Measurements from ENCODE around the gene RPS6KA5.
"Not testable (repeated sequence)": the region's sequence is repeated elsewhere in the genome, so short reads cannot be mapped to it uniquely, and the experiment has no call there.

DNA sequence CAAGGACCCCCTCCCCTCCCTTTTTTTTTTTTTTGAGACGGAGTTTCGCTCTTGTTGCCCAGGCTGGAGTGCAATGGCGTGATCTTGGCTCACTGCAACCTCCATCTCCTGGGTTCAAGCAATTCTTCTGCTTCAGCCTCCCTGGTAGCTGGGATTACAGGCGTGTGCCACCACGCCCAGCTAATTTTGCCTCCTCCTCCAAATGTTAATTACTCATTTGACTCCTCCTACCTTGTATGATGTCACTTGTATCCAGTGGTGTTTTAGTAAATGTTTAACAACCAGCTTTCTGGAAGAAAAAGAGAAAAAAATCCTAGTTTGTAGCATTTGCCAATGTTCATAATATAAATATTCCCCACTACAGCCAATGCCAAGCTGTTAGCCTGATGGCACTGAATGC, 37.2 kb upstream of the RPS6KA5 start:
- TF ChIP-seq, protein P1, sequence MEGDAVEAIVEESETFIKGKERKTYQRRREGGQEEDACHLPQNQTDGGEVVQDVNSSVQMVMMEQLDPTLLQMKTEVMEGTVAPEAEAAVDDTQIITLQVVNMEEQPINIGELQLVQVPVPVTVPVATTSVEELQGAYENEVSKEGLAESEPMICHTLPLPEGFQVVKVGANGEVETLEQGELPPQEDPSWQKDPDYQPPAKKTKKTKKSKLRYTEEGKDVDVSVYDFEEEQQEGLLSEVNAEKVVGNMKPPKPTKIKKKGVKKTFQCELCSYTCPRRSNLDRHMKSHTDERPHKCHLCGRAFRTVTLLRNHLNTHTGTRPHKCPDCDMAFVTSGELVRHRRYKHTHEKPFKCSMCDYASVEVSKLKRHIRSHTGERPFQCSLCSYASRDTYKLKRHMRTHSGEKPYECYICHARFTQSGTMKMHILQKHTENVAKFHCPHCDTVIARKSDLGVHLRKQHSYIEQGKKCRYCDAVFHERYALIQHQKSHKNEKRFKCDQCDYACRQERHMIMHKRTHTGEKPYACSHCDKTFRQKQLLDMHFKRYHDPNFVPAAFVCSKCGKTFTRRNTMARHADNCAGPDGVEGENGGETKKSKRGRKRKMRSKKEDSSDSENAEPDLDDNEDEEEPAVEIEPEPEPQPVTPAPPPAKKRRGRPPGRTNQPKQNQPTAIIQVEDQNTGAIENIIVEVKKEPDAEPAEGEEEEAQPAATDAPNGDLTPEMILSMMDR (conservative IDR thresholded peaks at IDR 0.05 in 1 of 2, IDR thresholded peaks at IDR 0.05 in 1 of 2; ENCODE audit: low read depth in 1 of 2, low read length in 2 of 2): not testable (repeated sequence)
- TF ChIP-seq EZH2 (IDR thresholded peaks at IDR 0.05; ENCODE audit: low read length, missing control alignments): not testable (repeated sequence)
